Measurements from ENCODE around the gene ZSCAN25.

DNA sequence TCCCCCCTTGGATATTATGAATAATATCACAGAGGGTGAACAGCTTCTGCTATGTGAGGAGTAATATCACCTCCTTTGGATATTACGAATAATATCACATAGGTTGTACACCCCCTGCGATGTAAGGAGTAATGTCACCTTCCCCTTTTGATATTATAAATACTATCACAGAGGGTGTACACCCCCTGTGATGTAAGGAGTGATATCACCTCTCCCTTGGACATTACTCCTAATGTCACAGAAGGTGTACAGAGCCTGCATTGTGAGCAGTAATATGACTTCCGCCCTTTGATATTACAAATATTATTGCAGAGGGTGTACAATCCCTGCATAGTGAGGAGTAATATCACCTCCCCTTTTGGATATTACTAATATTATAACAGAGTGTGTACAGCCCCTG is 27.9 kb upstream of the ZSCAN25 start:
- TF ChIP-seq, protein P1, sequence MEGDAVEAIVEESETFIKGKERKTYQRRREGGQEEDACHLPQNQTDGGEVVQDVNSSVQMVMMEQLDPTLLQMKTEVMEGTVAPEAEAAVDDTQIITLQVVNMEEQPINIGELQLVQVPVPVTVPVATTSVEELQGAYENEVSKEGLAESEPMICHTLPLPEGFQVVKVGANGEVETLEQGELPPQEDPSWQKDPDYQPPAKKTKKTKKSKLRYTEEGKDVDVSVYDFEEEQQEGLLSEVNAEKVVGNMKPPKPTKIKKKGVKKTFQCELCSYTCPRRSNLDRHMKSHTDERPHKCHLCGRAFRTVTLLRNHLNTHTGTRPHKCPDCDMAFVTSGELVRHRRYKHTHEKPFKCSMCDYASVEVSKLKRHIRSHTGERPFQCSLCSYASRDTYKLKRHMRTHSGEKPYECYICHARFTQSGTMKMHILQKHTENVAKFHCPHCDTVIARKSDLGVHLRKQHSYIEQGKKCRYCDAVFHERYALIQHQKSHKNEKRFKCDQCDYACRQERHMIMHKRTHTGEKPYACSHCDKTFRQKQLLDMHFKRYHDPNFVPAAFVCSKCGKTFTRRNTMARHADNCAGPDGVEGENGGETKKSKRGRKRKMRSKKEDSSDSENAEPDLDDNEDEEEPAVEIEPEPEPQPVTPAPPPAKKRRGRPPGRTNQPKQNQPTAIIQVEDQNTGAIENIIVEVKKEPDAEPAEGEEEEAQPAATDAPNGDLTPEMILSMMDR (conservative IDR thresholded peaks at IDR 0.05), result no peak
- TF ChIP-seq ZFX (IDR thresholded peaks at IDR 0.05), result no peak
